ENCODE measurements around the gene MASP2. TPM values are rescaled to one million over a fixed set of nuclear protein-coding genes. Genes with fewer than 3 reads are reported as not detected.

Gene MASP2
- polyA plus RNA-seq, 2 of the 4 experiments (the other 2 are of a cell fraction), result 0.08 TPM; not detected in 1

DNA sequence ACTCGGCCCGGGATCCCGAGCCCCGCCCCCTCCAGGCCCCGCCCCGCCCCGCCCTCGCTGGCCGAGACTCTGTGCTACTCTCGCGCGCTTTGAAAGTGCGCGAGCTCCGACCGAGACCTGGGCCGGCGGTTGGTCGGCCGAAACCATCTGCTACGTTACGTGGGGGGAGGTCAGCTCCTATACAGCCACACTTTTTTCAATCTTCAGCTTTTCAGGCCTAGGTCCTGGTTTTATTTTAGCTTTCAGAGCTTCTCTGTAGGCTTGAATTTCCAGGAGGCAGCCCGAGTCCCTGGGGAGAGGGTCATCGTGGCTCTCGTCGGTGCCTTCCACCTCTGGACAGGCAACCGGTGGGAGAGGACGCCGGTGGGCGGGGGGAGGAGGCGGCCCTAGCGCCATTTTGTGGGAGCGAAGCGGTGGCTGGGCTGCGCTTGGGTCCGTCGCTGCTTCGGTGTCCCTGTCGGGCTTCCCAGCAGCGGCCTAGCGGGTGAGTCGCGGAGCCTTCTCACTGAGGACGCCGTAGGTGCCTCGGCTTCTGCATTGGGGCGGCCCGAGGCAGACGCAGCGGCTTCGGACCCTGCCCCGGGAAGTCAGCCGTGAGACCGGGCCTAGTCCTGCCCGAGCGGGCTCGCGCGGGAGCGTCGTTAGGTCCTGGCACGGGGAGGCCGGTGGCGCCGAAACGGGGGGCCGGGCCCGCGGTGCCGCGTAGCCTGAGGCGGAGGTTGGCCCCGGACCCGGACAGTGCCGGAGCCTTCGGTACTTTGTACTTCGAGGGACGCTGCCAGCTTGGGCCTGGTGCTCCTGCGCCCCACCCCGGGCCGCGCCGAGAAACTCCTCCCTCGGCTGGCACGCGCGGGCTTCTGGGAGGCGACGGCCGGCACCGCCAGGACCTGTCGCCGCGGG lies 34.5 kb downstream of the MASP2 start, which contains the start of gene TARDBP (continued):
- no peak for TF ChIP-seq ELK1 (IDR thresholded peaks at IDR 0.05; ENCODE audit: low read depth, low read length)
- TF ChIP-seq NFE2L2 (conservative IDR thresholded peaks at IDR 0.05; ENCODE audit: low read length), result no peak
- no peak for TF ChIP-seq RAD21 (conservative IDR thresholded peaks at IDR 0.05 in 1 of 2, IDR thresholded peaks at IDR 0.05 in 1 of 2)
- TF ChIP-seq FOSL2 (IDR thresholded peaks at IDR 0.05), result no peak
- no peak for TF ChIP-seq FOSL2 (CRISPR knock-in tag; IDR thresholded peaks at IDR 0.05)
- TF ChIP-seq KDM5A (IDR thresholded peaks at IDR 0.05), result peak; percentile 71
- no peak for TF ChIP-seq CEBPB (IDR thresholded peaks at IDR 0.05)
- no peak for TF ChIP-seq SREBF2 (IDR thresholded peaks at IDR 0.05)
- TF ChIP-seq BHLHE40 (IDR thresholded peaks at IDR 0.05; ENCODE audit: low read depth, low read length), result peak; percentile 68
- no peak for TF ChIP-seq CBX2 (IDR thresholded peaks at IDR 0.05; ENCODE audit: borderline replicate concordance, low read depth)
- TF ChIP-seq GATA3 (IDR thresholded peaks at IDR 0.05; ENCODE audit: borderline replicate concordance), result peak; percentile 90
- TF ChIP-seq JUN (IDR thresholded peaks at IDR 0.05), result peak; percentile 58 to 80; a peak in 3 of 5 replicates
- TF ChIP-seq CHD2 (IDR thresholded peaks at IDR 0.05; ENCODE audit: low read length, partially characterized antibody), result peak; percentile 84
- TF ChIP-seq, protein P1, sequence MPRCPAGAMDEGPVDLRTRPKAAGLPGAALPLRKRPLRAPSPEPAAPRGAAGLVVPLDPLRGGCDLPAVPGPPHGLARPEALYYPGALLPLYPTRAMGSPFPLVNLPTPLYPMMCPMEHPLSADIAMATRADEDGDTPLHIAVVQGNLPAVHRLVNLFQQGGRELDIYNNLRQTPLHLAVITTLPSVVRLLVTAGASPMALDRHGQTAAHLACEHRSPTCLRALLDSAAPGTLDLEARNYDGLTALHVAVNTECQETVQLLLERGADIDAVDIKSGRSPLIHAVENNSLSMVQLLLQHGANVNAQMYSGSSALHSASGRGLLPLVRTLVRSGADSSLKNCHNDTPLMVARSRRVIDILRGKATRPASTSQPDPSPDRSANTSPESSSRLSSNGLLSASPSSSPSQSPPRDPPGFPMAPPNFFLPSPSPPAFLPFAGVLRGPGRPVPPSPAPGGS (IDR thresholded peaks at IDR 0.05), result peak; percentile 17; the same call in 1 of the 3 replicates
- TF ChIP-seq EHMT2 (IDR thresholded peaks at IDR 0.05; ENCODE audit: low read depth), result no peak
- no peak for TF ChIP-seq RARB (CRISPR knock-in tag; IDR thresholded peaks at IDR 0.05)
- TF ChIP-seq HMGXB4 (CRISPR knock-in tag; IDR thresholded peaks at IDR 0.05; ENCODE audit: borderline replicate concordance), result no peak
- TF ChIP-seq JUNB (IDR thresholded peaks at IDR 0.05), result no peak
- no peak for TF ChIP-seq RFX5 (IDR thresholded peaks at IDR 0.05)
- TF ChIP-seq ZNF302 (CRISPR knock-in tag; IDR thresholded peaks at IDR 0.05), result no peak
- TF ChIP-seq HDAC2 (IDR thresholded peaks at IDR 0.05), result no peak
- TF ChIP-seq ESRRA (IDR thresholded peaks at IDR 0.05; ENCODE audit: borderline replicate concordance, low read length), result no peak
- TF ChIP-seq HEYL (CRISPR knock-in tag; IDR thresholded peaks at IDR 0.05), result no peak
- TF ChIP-seq MAFK (IDR thresholded peaks at IDR 0.05; ENCODE audit: partially characterized antibody), result no peak
- no peak for TF ChIP-seq HOXA7 (CRISPR knock-in tag; IDR thresholded peaks at IDR 0.05)
- TF ChIP-seq POLR2AphosphoS2 (conservative IDR thresholded peaks at IDR 0.05; ENCODE audit: low read length), result no peak
- no peak for TF ChIP-seq CBX8 (IDR thresholded peaks at IDR 0.05)
- TF ChIP-seq HOXB5 (CRISPR knock-in tag; IDR thresholded peaks at IDR 0.05), result no peak
- no peak for TF ChIP-seq HES2 (IDR thresholded peaks at IDR 0.05)
- TF ChIP-seq EHF (CRISPR knock-in tag; IDR thresholded peaks at IDR 0.05), result no peak
- peak; percentile 68 for TF ChIP-seq POLR2A (IDR thresholded peaks at IDR 0.05; ENCODE audit: low read length)
- no peak for TF ChIP-seq ATOH8 (CRISPR knock-in tag; IDR thresholded peaks at IDR 0.05; ENCODE audit: low read depth)
- no peak for TF ChIP-seq ZSCAN20 (CRISPR knock-in tag; IDR thresholded peaks at IDR 0.05)
- TF ChIP-seq RCOR1 (IDR thresholded peaks at IDR 0.05; ENCODE audit: low read depth, low read length), result no peak
- TF ChIP-seq, protein P2, sequence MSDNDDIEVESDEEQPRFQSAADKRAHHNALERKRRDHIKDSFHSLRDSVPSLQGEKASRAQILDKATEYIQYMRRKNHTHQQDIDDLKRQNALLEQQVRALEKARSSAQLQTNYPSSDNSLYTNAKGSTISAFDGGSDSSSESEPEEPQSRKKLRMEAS (IDR thresholded peaks at IDR 0.05), result peak; percentile 63
- no peak for TF ChIP-seq ZFP36 (IDR thresholded peaks at IDR 0.05; ENCODE audit: borderline replicate concordance, partially characterized antibody)
- TF ChIP-seq MYC (IDR thresholded peaks at IDR 0.05; ENCODE audit: borderline replicate concordance, low read length), result no peak
- TF ChIP-seq FOSB (CRISPR knock-in tag; IDR thresholded peaks at IDR 0.05), result no peak
- TF ChIP-seq MAZ (IDR thresholded peaks at IDR 0.05; ENCODE audit: borderline replicate concordance, low read depth, low read length), result no peak

Measured in A549 (cell line).